H1 (cell line): ENCODE data around the gene SLFN5.

ENCODE experiments used
- BRCA1 ChIP-seq: IDR thresholded peaks from 2 replicates; pipeline ENCODE4 v1.6.1; 2012; ENCODE audit warnings: low read depth, low read length, improper control_type of control experiment
- CTCF ChIP-seq, 3 experiments: IDR thresholded peaks; 1 replicate in 2 of 3; 2 replicates in 1 of 3; pipeline versions ENCODE4 v1.5.1 to v1.6.1; 2011; ENCODE audit warnings: low read length in 3 of 3, mild to moderate bottlenecking in 3 of 3, inconsistent platforms in 2 of 3, low read depth in 1 of 3, moderate library complexity in 1 of 3; ENCODE audit not compliant: insufficient read depth in 1 of 3; ENCODE audit errors: control extremely low read depth in 1 of 3
- EGR1 ChIP-seq: IDR thresholded peaks from 2 replicates; pipeline ENCODE4 v1.6.1; 2011; ENCODE audit warnings: low read depth, low read length, borderline replicate concordance
- EP300 ChIP-seq, 2 experiments: IDR thresholded peaks; 1 replicate in 1 of 2; 2 replicates in 1 of 2; pipeline ENCODE4 v1.6.1; 2011 to 2012; ENCODE audit warnings: low read depth in 2 of 2, low read length in 2 of 2, mild to moderate bottlenecking in 2 of 2, borderline replicate concordance in 1 of 2, inconsistent platforms in 1 of 2, moderate library complexity in 1 of 2
- EZH2 ChIP-seq: fragments of 200-600 bp; sonication (generic); IDR thresholded peaks from 2 replicates; pipeline ENCODE4 v1.7.1; 2012; ENCODE audit warnings: low read depth, mild to moderate bottlenecking, moderate library complexity, low read length, inconsistent platforms; ENCODE audit not compliant: severe bottlenecking
- JUND ChIP-seq: IDR thresholded peaks from 2 replicates; pipeline ENCODE4 v1.6.1; 2011; ENCODE audit warnings: mild to moderate bottlenecking, improper control_type of control experiment, low read length
- POLR2A ChIP-seq, 2 experiments: IDR thresholded peaks; 1 replicate in 1 of 2; 2 replicates in 1 of 2; pipeline ENCODE4 v1.6.1; 2011; ENCODE audit warnings: low read depth in 2 of 2, low read length in 2 of 2, mild to moderate bottlenecking in 2 of 2; ENCODE audit errors: control extremely low read depth in 1 of 2
- SIN3A ChIP-seq, 2 experiments: IDR thresholded peaks in 1 of 2; conservative IDR thresholded peaks in 1 of 2; 2 replicates each; pipeline ENCODE4 v1.6.1; 2011 to 2012; ENCODE audit warnings: low read length in 2 of 2, improper control_type of control experiment in 1 of 2, low read depth in 1 of 2, mild to moderate bottlenecking in 1 of 2
- TAF7 ChIP-seq: optimal IDR thresholded peaks from 2 replicates; pipeline ENCODE3; 2011; ENCODE audit warnings: low read depth, mild to moderate bottlenecking, inconsistent platforms, low read length, moderate library complexity, borderline replicate concordance

- TF ChIP-seq POLR2A (IDR thresholded peaks at IDR 0.05; ENCODE audit: control extremely low read depth in 1 of 2, low read depth in 2 of 2, low read length in 2 of 2) (no peak), BRCA1 (no peak), EGR1 (no peak), EZH2 (no peak), CTCF (IDR thresholded peaks at IDR 0.05; ENCODE audit: control extremely low read depth in 1 of 3, insufficient read depth in 1 of 3, low read depth in 1 of 3, low read length in 3 of 3) (no peak), EP300 (IDR thresholded peaks at IDR 0.05; ENCODE audit: borderline replicate concordance in 1 of 2, low read depth in 2 of 2, low read length in 2 of 2) (no peak), JUND (no peak), TAF7 (no peak), SIN3A (conservative IDR thresholded peaks at IDR 0.05 in 1 of 2, IDR thresholded peaks at IDR 0.05 in 1 of 2; ENCODE audit: low read depth in 1 of 2, low read length in 2 of 2) (no peak)
These were observed 879 bp downstream of the SLFN5 start for GRCh38 chr17:35243561-35244340.
